T1000 (cell line): Measurements from ENCODE around the gene NLRP10.

Experiments used
- DNase-seq: peaks from one replicate; lab custom pipeline; 2025; ENCODE audit warnings: mixed read lengths; lab: John Stamatoyannopoulos, UW

Gene NLRP10

DNA sequence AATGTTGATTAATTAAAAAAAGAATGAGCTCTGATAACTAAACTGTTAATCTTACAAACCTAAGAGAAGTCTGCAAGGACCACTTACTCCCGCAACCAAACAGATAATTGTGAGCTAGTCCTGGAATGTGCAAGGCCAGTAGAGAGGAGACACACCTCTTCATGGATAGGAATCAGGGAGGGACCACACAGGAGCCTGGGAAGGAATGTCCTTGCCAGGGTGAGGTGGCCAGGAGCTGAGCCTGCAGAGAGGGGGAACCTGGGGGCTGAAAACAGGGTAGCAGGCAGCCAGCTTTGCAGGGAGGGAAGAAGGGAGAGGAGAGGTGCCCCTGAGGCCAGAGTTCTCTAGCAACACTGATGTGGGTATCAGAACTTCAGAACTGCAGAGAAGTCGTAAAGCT is 9.4 kb upstream of the NLRP10 start:
- no peak for DNase-seq

DNA sequence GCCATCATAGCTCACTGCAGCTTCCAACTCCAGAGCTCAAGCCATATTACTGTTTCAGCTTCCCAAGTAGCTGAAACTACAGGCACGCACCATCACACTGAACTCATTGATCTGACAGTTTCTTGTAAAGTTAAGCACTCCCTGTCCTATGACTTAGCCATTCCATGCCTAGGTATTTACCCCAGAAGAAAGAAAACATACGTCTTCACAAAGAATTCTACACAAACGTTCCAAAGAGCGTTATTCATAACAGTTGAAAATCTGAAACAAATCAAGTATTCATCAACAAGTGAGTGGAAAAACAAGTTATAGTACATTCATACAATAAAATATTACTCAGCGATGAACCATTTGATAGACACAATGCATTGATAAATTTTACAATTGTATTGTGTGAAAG is 7.8 kb upstream of the NLRP10 start:
- no peak for DNase-seq

DNA sequence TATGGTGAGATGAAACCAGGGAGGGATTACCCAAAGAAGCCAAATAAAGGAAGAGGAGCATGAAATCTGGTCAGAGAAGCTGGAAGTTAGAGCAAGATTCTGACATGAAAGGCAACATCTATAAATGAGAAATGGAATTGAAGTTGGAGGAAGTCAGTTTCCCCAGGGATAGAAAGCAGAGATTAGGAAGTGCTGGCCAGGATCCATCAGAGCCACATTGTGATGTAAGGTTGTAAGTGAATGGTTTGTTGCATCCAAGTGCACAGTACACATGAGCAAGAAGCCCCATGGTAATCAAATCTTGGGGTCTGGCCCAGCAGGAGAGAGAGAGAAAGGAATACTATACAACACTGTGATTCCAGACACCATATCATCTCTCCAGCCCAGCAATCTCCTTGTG is 6.6 kb upstream of the NLRP10 start:
- no peak for DNase-seq

DNA sequence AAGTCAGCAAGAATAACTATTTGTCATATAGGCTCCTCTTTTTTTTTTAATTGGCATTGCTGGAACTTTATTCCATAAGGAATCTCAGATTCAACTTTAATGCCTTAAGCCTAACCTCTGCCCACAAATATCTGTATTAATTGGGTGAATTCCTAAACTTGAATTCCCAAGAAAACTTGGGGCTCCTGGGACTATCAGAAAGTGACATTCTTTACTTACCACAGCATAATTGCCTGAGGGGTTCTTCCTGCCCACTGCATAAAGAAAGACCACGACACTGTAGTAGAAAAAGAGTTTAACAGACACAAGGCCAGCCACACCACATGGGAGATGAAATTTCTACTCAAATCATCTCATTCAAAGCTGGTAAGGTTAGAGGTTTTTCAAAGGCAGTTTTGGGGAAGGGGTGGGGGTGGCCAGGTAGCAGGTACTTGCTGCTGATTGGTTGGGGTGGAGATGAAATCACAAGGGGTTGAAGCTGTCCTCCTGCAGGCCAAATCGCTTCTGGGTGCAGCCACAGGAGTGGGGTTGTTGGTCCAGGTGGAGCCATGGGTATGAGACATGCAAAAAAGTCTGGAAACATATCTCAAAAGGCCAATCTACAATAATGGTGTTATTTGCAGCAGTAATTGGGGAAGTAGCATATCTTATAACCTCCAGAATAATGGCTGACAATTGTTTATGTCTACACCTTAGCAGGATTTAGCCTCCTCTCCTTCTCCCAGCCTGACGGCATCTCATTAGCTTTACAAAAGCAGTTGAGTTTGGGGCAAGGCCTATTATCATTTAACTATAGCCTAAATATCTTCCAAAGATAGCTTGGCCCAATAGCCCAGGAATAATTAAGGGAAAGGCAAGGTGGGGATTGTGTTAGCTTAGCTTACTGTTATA is 4.8 kb upstream of the NLRP10 start:
- DNase-seq, result no peak

DNA sequence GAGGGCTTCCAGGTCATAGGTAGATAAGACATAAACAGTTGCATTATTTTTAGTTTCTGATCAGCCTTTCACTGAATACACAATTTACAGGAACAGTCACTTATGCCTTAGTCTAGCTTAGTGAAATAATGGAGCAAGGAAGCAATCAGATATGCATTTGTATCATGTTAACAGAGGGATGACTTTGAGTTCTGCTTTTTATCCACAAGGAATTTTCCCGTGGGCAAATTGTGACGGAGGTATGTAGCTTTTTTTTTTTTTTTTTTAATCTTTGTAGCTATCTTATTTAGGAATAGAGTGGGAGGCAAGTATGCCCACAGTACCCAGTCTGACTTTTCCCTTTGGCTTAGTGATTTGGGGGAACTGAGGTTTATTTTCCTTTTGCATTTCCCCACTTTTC is 3.4 kb upstream of the NLRP10 start:
- DNase-seq, result no peak

DNA sequence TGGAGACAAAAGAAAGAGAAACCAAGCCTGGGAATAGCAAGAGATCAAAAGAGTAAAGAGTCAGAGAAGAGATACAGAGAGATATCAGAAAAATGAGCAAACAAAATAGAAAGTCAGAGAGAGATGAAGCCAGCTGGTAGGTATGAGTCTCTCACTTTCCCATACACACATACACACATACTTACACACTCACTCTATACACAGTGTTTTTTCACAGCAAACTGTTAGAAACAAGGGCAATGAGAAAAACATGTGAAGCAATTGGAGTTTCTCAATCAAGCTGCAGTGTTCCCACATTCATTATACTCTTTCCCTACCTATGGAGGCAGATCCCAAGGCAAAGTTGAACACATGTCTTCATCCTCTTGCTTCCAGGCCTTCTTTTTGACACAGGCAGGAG is 2.6 kb upstream of the NLRP10 start:
- no peak for DNase-seq

DNA sequence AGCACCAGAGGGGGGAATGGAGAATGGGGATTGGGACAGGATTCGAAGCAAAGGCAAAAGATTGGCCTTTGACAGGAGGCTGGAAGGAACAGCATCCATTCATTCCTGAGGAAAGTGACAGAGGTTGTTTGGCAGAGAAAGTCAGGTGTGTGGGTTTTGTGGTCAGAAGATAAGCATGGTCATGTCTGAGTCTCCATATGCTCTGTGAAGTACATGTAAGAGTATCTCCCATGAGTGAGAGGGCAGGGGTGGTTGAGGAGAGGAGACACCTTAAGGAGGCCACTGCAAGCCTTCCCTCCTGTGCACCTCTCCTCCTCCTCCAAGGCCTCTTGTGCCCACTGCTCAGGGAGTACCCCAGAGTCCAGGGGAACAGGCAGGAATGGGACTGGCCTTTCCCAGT is 1.9 kb upstream of the NLRP10 start:
- DNase-seq, result no peak

DNA sequence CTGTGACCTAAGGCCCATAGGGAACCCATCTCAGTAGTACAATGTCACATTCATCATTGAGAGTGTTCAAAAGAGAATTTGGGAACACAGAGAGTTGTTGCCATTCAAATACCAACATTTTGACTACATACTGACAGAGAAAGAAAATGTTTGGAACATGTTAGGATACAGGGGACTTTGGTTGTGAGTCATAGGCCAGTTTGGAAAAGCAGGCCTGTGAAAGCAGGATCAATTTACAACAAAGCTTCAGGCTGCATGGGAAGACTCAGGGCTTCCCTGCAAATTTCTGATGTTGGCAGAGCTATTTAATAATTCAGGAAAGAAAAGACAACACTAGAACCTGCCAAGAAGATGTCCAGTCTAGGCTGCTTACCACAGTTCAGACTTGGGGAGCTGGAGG is 374 bp downstream of the NLRP10 start:
- DNase-seq, result no peak

DNA sequence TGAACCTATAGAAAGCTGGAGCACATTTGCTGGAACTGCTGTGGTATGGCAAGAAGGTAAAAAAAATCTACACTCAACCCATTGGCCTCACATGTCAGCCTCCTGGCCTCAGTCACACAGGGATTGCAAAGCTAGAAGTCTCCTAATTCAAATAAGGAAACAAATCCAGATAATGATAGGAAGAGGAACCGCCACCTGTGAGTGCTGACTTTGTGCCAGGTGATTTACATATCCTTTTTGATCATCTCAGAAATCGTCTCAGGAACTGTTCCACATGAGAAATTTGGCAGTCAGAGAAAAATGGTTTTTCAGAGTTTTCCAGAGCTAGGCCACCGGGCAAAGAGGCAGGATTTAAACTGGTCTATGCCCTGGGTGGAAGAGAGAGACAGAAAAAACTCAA is 986 bp downstream of the NLRP10 start:
- DNase-seq, result no peak

DNA sequence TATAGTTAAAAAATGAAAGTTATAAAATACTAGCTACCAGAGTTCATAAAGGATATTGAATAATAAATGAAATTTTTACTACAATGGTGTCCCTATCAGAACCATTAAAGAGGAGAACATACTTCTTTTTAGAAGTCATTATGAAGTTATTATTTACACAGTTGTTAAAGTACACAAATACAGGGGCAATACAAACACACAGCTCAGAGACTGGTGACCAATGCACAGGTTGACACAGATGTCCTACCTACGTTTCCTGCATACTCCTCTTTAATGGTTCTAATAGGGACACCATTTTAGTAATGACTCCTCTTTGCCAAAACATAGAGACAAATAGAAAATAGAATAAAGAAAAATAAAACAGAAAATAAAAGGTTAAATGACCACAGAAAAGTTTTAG is 10.1 kb downstream of the NLRP10 start:
- no peak for DNase-seq

DNA sequence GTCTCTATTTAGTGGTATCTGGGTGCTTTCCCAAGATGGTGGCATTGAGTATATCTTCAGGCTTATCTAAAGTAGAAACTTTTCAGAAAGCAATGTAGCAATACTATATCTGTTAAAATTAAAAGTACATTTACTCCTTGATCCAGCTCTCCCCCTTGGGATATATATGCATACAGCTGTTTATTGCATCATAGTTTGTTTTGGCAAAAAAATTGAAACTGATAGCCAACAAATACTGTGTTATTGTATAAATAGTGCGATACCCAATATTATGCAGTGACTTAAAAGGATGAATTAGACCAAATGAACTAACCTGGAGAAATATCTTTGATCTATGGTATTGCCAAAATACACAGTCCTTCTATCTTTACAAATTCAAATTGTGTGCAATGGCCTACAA is 15.3 kb downstream of the NLRP10 start:
- DNase-seq, result no peak

DNA sequence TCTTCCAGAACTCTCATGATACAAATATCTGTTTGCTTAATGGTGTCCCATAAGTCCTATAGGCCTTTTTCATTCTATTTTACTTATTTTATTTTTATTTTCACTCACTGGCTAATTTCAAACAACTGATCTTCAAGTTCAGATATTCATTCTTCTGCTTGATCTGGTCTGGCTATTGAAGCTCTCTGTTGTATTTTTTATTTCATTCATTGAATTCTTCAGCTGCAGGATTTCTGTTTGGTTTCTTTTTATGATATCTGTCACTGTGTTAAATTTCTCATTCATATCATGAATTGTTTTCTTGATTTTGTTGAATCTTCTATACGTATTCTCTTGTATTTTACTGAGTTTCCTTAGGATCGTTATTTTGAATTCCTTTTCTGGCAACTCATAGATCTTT is 21.1 kb downstream of the NLRP10 start:
- DNase-seq, result no peak

DNA sequence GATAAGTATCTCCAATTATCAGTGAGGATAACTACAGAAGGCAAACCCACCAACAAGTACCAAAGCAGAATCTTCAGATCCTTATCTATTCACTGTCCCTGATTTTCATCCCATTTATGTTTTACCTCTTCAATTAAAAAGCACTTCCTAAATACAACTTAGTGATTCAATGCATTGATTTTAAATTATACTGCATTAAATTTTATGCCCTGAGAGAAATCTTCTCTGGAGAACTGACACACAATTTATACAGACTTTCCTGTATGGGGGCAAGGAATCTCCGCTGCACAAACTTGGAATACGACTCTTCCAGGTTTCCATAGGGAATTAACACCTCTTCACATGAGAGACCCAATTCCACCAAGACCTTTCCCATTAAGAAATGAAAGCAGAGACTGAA is 23.6 kb downstream of the NLRP10 start, which contains the start of gene OR10A3:
TSS of gene OR10A3 (minus strand) at position 101 of the 400 bp plus-strand sequence. CDS start 2,188 bp downstream, outside the sequence.
- no peak for DNase-seq

DNA sequence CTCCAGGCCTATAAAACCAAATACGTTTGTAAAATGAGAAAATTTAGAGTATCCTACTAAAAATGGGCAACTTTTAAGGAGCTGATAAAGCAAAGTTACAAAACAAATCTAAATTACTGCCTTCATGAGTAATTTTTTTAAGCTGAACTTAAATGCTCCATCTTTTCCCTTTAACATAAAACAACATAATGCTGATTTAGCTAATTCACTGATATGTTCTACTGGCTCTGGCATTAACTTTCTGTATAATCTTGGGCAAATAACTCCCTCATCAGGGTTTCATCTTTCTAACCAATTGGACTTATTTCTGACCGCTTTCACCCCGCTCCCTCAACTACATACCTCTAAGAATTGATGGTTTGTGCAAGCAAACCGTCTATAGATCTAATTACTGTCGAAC is 24.1 kb downstream of the NLRP10 start:
- no peak for DNase-seq

DNA sequence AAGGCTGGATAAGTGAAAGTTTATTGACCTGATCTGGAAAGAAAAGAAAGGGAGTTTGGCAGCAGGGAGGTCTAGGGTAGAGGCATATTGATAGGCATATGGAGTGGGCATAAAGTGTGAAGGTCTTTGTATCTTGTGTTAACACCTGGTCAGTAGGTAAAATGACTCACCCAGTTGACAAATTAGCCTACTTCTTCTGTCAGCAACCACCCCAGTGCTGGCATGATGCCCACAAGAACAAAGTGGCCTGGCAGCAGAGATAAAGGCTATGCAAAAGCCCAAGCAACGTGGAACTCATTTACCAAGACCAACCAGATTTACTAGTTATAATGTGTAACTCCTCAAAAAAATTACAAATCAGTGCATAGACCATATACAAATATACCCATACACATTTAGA is 28.6 kb downstream of the NLRP10 start:
- no peak for DNase-seq

DNA sequence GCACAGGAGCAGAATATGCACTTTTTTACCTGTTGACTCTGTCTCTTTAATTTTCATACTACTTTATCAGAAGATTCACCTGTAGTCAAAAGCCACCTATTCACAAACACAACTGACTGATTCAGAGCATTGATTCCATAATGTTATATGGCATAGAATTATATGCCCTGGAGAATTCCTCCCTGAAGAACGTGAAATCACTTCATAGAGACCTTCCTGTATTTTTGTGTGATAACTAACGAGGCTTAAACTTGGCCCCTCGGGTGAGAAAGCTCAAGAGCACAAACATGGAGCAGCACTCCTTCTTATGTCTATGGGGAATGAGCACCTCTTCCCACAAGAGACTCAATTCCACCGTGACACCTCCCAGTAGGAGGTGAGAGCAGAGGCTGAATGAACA is 34.1 kb downstream of the NLRP10 start, which contains the start of gene OR10A6:
TSS of gene OR10A6 (minus strand) at position 101 of the 400 bp plus-strand sequence. CDS start 2,606 bp downstream, outside the sequence.
- no peak for DNase-seq

DNA sequence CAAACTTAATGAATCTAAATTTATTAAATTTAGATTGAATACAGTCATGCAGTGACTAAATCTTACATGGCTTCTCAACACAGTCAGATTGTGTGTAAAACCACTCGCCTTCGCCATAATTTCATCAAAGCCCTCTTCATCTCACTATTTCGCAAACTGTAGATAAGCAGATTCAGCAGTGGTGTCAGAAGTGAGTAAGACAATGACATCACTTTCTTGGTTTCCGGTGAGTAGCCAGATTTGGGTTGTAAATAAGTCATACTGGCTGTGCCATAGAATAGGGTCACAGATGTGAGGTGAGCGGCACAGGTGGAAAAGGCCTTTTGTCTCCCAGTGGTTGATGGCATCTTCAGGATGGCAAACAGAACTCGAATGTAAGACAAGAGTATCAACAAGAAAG is 37.6 kb downstream of the NLRP10 start:
- no peak for DNase-seq

DNA sequence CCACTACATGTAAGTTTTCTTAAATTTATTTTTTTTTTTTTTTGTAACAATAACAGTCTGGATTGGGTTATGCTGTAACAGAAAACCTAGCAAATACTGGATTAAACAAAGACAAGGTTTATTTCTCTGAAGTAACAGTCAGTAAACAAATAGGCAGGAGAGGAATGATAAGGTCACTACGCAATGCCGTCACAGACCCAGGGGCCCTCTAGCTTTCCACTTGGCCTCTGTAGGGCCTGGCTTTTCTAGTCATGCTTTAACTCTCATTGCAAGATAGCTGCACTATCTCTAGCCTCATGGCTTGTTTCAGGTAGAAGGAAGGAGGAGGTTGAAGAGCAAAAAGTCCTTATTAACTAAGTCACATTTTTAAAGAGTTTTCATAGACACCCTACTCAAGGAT is 40.7 kb downstream of the NLRP10 start:
- DNase-seq, result no peak

DNA sequence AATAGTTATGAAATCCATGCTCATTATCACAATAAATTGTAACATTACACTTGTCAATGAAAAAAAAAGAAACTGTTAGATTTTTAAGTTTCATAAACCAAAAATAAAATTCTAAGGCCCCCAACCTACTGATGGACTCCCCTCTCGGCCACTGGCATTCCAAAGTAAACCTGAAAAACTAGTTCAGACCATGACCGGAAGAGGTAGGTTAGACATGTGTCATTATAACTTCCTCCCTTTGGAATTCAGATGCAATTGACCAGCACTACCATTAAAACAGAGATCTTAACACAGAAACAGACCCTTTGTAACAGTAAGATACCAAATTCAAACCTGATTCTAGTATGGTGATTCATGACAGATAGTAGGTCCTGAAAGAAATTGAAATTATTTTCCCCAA is 47.1 kb downstream of the NLRP10 start:
- DNase-seq, result no peak
